Esophagus squamous epithelium (tissue), 5 donors: ENCODE data around the gene CNTNAP2. TPM values are rescaled to one million over a fixed set of nuclear protein-coding genes. Genes with fewer than 3 reads are reported as not detected.

ENCODE experiments used
- DNase-seq: peaks from one replicate; lab custom pipeline; 2025; lab: John Stamatoyannopoulos, UW
- H3K27ac ChIP-seq, 4 donors: fragments of 200-600 bp; sonication (generic); one replicate each; pipeline ENCODE4 v1.5.1; 2016 to 2019; ENCODE audit warnings: mild to moderate bottlenecking in 1 of 4
- H3K27me3 ChIP-seq, 4 donors: fragments of 200-600 bp; sonication (generic); 1 replicate in 3 of 4; 2 replicates in 1 of 4; pipeline versions ENCODE4 v1.5.1 to v1.6.0; 2017 to 2021; ENCODE audit warnings: antibody characterized with exemption in 1 of 4
- H3K36me3 ChIP-seq, 3 donors: fragments of 200-600 bp; sonication (generic); one replicate each; pipeline ENCODE4 v1.5.1; 2016 to 2019
- H3K4me1 ChIP-seq, 3 donors: fragments of 200-600 bp; sonication (generic); one replicate each; pipeline ENCODE4 v1.5.1; 2017 to 2019
- H3K4me3 ChIP-seq, 4 donors: fragments of 200-600 bp; sonication (generic); 1 replicate in 3 of 4; 2 replicates in 1 of 4; pipeline ENCODE4 v1.5.1; 2016 to 2019; ENCODE audit warnings: mild to moderate bottlenecking in 2 of 4, moderate library complexity in 1 of 4
- H3K9me3 ChIP-seq, 3 donors: fragments of 200-600 bp; sonication (generic); one replicate each; pipeline ENCODE4 v1.5.1; 2016 to 2019
- POLR2A ChIP-seq, 4 donors: fragments of 450-650 bp; IDR thresholded peaks; one replicate each; pipeline ENCODE4 v1.6.1; 2017; ENCODE audit warnings: antibody characterized with exemption in 4 of 4, mild to moderate bottlenecking in 4 of 4, moderate library complexity in 3 of 4
- WGBS, 2 donors: methylation state at CpG; one replicate each; pipeline ENCODE4 v1.1.5; 2018; 5-methylcytosine and 5-hydroxymethylcytosine counted together
- intact Hi-C: fragments of 100-400 bp; cut with DNase I; formaldehyde crosslinking; loops from one replicate; pipeline ENCODE4 v1.15.0; 2022
- total RNA-seq, 4 donors: library from RNA; depleted of rRNA; stranded (reverse); fragments of >200 nt; gene quantifications; one replicate each; pipeline ENCODE4 v1.1.0, GENCODE V29; 2016
- TF ChIP-seq, protein P1 (sequence below), 6 experiments: fragments of 450-650 bp in 4 of 6; fragments of 200-600 bp in 2 of 6; sonication (generic) in 2 of 6; IDR thresholded peaks; one replicate each; pipeline ENCODE4 v1.5.1; 2016 to 2019; ENCODE audit warnings: antibody characterized with exemption in 6 of 6, mild to moderate bottlenecking in 4 of 6, moderate library complexity in 4 of 6
- donor health status: DM: yes; HTN: yes; CAD: no.

Gene CNTNAP2
- total RNA-seq, 4 donors from 2014 or later = 0.95 to 2.3 (median 1.2) TPM

DNA sequence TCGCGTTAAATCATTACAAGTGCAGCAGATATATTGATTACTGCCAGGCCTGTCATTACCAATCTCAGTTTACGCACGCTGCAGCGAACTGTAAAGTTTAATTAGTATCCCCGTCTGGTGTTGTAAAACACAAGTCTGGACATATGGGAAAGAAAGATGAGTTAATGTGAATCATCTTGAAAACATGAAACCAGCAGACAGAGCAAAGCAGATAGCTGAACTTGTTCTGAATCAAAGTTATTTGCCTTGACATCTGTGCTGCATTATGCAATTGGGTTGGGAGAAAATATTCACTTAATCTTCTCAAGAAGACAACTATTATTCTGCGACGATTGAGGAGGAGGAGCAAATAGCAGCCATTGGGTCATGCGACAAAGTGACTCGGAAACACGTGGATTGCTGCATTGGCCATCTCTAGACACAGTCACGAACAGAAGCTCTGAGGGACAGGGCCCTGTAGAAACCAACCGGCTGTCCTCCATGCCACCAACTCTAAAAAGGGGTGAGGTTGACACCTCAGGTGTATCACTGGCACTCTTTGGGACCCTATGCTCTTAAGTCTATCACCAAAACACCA, 2317.7 kb downstream of the CNTNAP2 start:
- Histone ChIP-seq H3K4me1 (no peaks in the 10 kb centered on the region), H3K4me3 (no peak overlapping the region), H3K36me3 (no peaks in the 10 kb centered on the region), H3K9me3 (no peaks in the 10 kb centered on the region), H3K27ac (no peak overlapping the region), H3K27me3 (no peaks in the 10 kb centered on the region)
- no peak for DNase-seq
- WGBS, 2 donors = 53 to 57% methylated on average over 12 to 13 of the region's 13 CpGs
- intact Hi-C loops = no loop called here
- TF ChIP-seq, protein P1, sequence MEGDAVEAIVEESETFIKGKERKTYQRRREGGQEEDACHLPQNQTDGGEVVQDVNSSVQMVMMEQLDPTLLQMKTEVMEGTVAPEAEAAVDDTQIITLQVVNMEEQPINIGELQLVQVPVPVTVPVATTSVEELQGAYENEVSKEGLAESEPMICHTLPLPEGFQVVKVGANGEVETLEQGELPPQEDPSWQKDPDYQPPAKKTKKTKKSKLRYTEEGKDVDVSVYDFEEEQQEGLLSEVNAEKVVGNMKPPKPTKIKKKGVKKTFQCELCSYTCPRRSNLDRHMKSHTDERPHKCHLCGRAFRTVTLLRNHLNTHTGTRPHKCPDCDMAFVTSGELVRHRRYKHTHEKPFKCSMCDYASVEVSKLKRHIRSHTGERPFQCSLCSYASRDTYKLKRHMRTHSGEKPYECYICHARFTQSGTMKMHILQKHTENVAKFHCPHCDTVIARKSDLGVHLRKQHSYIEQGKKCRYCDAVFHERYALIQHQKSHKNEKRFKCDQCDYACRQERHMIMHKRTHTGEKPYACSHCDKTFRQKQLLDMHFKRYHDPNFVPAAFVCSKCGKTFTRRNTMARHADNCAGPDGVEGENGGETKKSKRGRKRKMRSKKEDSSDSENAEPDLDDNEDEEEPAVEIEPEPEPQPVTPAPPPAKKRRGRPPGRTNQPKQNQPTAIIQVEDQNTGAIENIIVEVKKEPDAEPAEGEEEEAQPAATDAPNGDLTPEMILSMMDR (IDR thresholded peaks at IDR 0.05) = no peak
- no peak for TF ChIP-seq POLR2A (IDR thresholded peaks at IDR 0.05)

DNA sequence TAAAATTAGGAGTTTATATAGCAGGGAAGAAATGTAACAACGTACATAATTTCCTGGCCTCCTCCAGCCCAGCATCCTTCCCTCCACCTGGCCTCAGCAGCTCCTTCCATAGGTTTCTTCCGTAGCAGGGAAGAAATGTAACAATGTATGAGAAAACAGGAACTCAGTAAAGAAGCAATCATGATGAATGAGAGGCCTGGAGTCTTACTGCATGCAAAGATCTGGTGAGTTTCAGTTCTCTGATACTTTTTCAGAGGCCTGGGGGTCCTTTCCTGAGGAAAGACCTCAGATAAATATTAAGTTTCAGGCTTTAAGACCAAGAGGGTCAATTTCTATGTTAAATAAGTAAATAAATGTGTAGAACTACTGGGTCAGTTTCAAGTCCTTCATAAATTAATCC, 2318.3 kb downstream of the CNTNAP2 start:
- no peak for TF ChIP-seq POLR2A (IDR thresholded peaks at IDR 0.05)
- TF ChIP-seq, protein P1 (IDR thresholded peaks at IDR 0.05) = no peak
- no peaks in the 10 kb centered on the region for H3K27me3 ChIP-seq
- H3K9me3 ChIP-seq = no peaks in the 10 kb centered on the region
- H3K4me3 ChIP-seq = no peak overlapping the region
- H3K4me1 ChIP-seq = no peaks in the 10 kb centered on the region
- intact Hi-C loops = no loop called here
- H3K36me3 ChIP-seq = no peaks in the 10 kb centered on the region
- H3K27ac ChIP-seq = no peak overlapping the region
- WGBS, 2 donors = 54 to 65% methylated on average over 2 of the region's 2 CpGs
- no peak for DNase-seq

DNA sequence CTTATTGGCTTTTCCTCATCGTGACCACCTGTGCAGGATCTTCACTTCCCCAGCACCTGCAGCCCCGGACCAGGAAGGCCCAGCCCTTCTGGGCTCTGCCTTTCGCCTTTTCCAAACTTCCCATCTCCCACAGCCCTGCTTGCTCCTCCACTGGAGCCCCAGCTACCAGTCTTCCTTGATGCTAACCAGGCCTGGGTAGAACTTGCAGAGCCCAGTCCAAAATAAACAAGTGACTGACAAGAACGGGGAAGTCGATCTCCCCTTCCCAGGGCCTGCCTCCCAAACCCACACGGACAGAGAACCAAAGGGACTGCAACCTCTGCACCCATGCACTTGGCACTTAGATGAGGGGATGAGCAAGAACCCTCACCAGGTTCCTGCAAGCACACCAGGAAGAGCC, 2319.1 kb downstream of the CNTNAP2 start:
- 67 to 82% methylated on average over 1 to 3 of the region's 6 CpGs for WGBS, 2 donors

DNA sequence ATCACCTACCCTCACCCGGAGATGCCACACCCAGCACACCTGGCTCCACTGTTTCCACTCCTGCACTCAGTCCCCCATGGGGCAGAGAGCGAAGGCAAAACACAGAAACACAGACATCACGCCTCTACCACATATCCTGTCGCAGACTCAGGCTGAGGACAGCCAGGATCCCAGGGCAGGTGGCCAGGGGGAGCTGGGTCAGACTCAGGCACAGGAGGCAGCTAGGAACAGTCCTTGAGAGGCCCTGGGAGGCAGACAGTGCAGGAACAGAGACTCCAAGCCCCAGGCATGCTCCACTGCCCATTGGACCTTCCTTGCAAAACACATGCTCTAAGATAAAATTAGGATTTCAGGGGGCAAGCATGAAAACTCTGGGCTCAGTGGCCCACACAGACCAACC, 2319.5 kb downstream of the CNTNAP2 start:
- no peak for DNase-seq
- 90% methylated on average over 2 of the region's 4 CpGs; no CpG with 5 or more reads in 1 of the 2 donors for WGBS, 2 donors
- intact Hi-C loops = no loop called here
- TF ChIP-seq, protein P1 (IDR thresholded peaks at IDR 0.05) = no peak
- no peak for TF ChIP-seq POLR2A (IDR thresholded peaks at IDR 0.05)
- Histone ChIP-seq H3K9me3 (no peaks in the 10 kb centered on the region), H3K4me1 (no peaks in the 10 kb centered on the region), H3K4me3 (no peak overlapping the region), H3K27ac (no peak overlapping the region), H3K27me3 (no peaks in the 10 kb centered on the region), H3K36me3 (no peaks in the 10 kb centered on the region)

More for the DNA sequence above, 2319.1 kb downstream of the CNTNAP2 start:
- Histone ChIP-seq H3K9me3 (no peaks in the 10 kb centered on the region), H3K36me3 (no peaks in the 10 kb centered on the region), H3K4me1 (no peaks in the 10 kb centered on the region), H3K27me3 (no peaks in the 10 kb centered on the region), H3K4me3 (no peak overlapping the region), H3K27ac (no peak overlapping the region)
- intact Hi-C loops = no loop called here
- TF ChIP-seq, protein P1 (IDR thresholded peaks at IDR 0.05) = no peak
- no peak for TF ChIP-seq POLR2A (IDR thresholded peaks at IDR 0.05)
- no peak for DNase-seq

DNA sequence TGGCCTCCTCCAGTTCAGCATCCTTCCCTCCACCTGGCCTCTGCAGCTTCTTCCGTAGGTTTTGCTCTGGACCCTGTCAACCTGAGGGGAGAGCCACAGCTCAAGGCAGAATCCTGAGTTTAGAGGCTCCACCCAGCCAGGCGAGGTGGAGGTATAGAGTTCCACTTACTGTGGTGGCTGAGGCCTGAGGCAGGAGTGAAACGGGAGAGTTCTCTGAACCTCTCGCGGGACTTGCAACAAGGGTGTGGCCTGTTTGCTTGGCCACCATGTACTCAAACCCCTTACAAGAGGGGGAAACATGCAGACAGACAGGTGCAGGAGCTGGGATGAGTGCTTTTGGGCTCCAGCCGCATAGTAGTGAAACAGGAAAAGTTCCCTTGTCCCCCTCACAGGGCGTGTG, 2320.0 kb downstream of the CNTNAP2 start:
- whole genome bisulfite sequencing, 2 donors = 50 to 69% methylated on average over 2 to 4 of the region's 7 CpGs
- DNase-seq = no peak
- Histone ChIP-seq H3K27me3 (no peaks in the 10 kb centered on the region), H3K27ac (no peak overlapping the region), H3K4me1 (no peaks in the 10 kb centered on the region), H3K4me3 (no peak overlapping the region), H3K36me3 (no peaks in the 10 kb centered on the region), H3K9me3 (no peaks in the 10 kb centered on the region)
- TF ChIP-seq, protein P1 (IDR thresholded peaks at IDR 0.05) = no peak
- TF ChIP-seq POLR2A (IDR thresholded peaks at IDR 0.05) = no peak
- intact Hi-C loops = no loop called here
